ENCODE measurements around the gene UBL5. TPM values are rescaled to one million over a fixed set of nuclear protein-coding genes. Genes with fewer than 3 reads are reported as not detected.

Gene UBL5
- total and polyA plus RNA-seq, 7 donors = 518 to 1,128 (median 778) TPM

GRCh38 chr19:9878511-9879196, 50.9 kb downstream of the UBL5 start:
- no peak overlapping the region for H3K27ac ChIP-seq

More at GRCh38 chr19:9878511-9879196, 50.9 kb downstream of the UBL5 start:
- Histone ChIP-seq H3K9me3 (no peaks in the 10 kb centered on the region), H3K4me1 (no peaks in the 10 kb centered on the region), H3K36me3 (no peaks in the 10 kb centered on the region), H3K4me3 (no peak overlapping the region), H3K27me3 (no peaks in the 10 kb centered on the region)
- TF ChIP-seq EP300 (IDR thresholded peaks at IDR 0.05) (no peak), CTCF (IDR thresholded peaks at IDR 0.05) (no peak), POLR2AphosphoS5 (IDR thresholded peaks at IDR 0.05) (no peak), POLR2A (IDR thresholded peaks at IDR 0.05) (no peak)
- intact Hi-C loops (cut with DNase I) = no loop called here
- DNase-seq = no peak
- 80 to 85% methylated on average over 11 of the region's 11 CpGs for WGBS, 2 donors

Small RNA genes lying within 50 kb of the gene (small RNA-seq; reads per million reads assigned to genes)
- 0 reads per million in 3 donors for gene RF00156

Other genes with a start within 250 kb of the UBL5 start
- gene ZNF121, start 243.4 kb upstream of the UBL5 start, total RNA-seq = 10 to 100 TPM; 18.3 to 28.6 (median 23.7) TPM
- gene ZNF121, start 243.4 kb upstream of the UBL5 start, polyA plus RNA-seq = 1 to 10 TPM; 1.2 to 8.0 (median 1.4) TPM
- gene ZNF561, start 206.7 kb upstream of the UBL5 start, total RNA-seq = 10 to 100 TPM; 30.3 to 41.3 (median 31.5) TPM
- gene ZNF561, start 206.7 kb upstream of the UBL5 start, polyA plus RNA-seq = 10 to 100 TPM; 14.1 to 27.1 (median 24.0) TPM
- 10 to 100 TPM; 21.3 to 45.4 (median 32.4) TPM for gene ZNF562, start 152.8 kb upstream of the UBL5 start, total RNA-seq
- 10 to 100 TPM; 13.2 to 14.2 (median 13.6) TPM for gene ZNF562, start 152.8 kb upstream of the UBL5 start, polyA plus RNA-seq
- gene ZNF846, start 59.2 kb upstream of the UBL5 start, total RNA-seq = 10 to 100 TPM; 15.8 to 48.7 (median 23.7) TPM
- 1 to 10 TPM; 3.6 to 6.7 (median 4.6) TPM for gene ZNF846, start 59.2 kb upstream of the UBL5 start, polyA plus RNA-seq
- 10 to 100 TPM; 18.3 to 31.9 (median 26.6) TPM for gene FBXL12, start 8.8 kb upstream of the UBL5 start, total RNA-seq
- 10 to 100 TPM; 14.8 to 22.4 (median 18.6) TPM for gene FBXL12, start 8.8 kb upstream of the UBL5 start, polyA plus RNA-seq
- 100 to 1,000 TPM in 3 of 4 donors, 10 to 100 TPM in 1; 77.5 to 149 (median 142) TPM for gene PIN1, start 7.4 kb downstream of the UBL5 start, total RNA-seq
- 100 to 1,000 TPM in 2 of 3 donors, 10 to 100 TPM in 1; 87.4 to 122 (median 117) TPM for gene PIN1, start 7.4 kb downstream of the UBL5 start, polyA plus RNA-seq
- gene OLFM2, start 108.6 kb downstream of the UBL5 start, total RNA-seq = 10 to 100 TPM in 2 of 4 donors, 1 to 10 TPM in 2; 3.3 to 19.4 (median 10.4) TPM
- 1 to 10 TPM in 1 of 3 donors, under 1 TPM in 1, not detected in 1; 0.60 to 4.3 TPM for gene OLFM2, start 108.6 kb downstream of the UBL5 start, polyA plus RNA-seq
- gene COL5A3, start 182.6 kb downstream of the UBL5 start, total RNA-seq = 10 to 100 TPM in 1 of 4 donors, 1 to 10 TPM in 3; 6.1 to 19.9 (median 8.5) TPM
- 1 to 10 TPM in 2 of 3 donors, under 1 TPM in 1; 0.46 to 8.0 (median 3.0) TPM for gene COL5A3, start 182.6 kb downstream of the UBL5 start, polyA plus RNA-seq
- not detected for gene RDH8, start 185.6 kb downstream of the UBL5 start, total RNA-seq
- not detected for gene RDH8, start 185.6 kb downstream of the UBL5 start, polyA plus RNA-seq

Data from sigmoid colon (tissue), 7 donors.